Duodenal mucosa (tissue), 2 donors: Measurements from ENCODE around the gene CXorf49.
"Not testable (repeated sequence)": the region's sequence is repeated elsewhere in the genome, so short reads cannot be mapped to it uniquely, and the experiment has no call there.

Source experiments
- H3K27ac ChIP-seq: one replicate; pipeline ENCODE4 v1.7.0; 2013; ENCODE audit warnings: low read depth, low read length
- H3K27me3 ChIP-seq, 2 donors: one replicate each; pipeline ENCODE4 v1.7.0; 2013; ENCODE audit warnings: low read length in 2 of 2, control low read depth in 1 of 2; ENCODE audit not compliant: insufficient read depth in 2 of 2, control insufficient read depth in 1 of 2
- H3K36me3 ChIP-seq, 2 donors: one replicate each; pipeline ENCODE4 v1.7.0; 2013; ENCODE audit warnings: low read length in 2 of 2, control low read depth in 1 of 2; ENCODE audit not compliant: insufficient read depth in 2 of 2, control insufficient read depth in 1 of 2
- H3K4me1 ChIP-seq, 2 donors: one replicate each; pipeline ENCODE4 v1.7.0; 2013; ENCODE audit warnings: low read length in 2 of 2, control low read depth in 1 of 2; ENCODE audit not compliant: insufficient read depth in 2 of 2, control insufficient read depth in 1 of 2
- H3K4me3 ChIP-seq, 2 donors: one replicate each; pipeline ENCODE4 v1.7.0; 2013; ENCODE audit warnings: low read length in 2 of 2, low read depth in 1 of 2
- H3K9ac ChIP-seq, 2 donors: one replicate each; pipeline ENCODE4 v1.7.0; 2013; ENCODE audit warnings: low read length in 2 of 2, low read depth in 1 of 2
- H3K9me3 ChIP-seq, 2 donors: one replicate each; pipeline ENCODE4 v1.7.0; 2013; ENCODE audit warnings: low read length in 2 of 2, control low read depth in 1 of 2; ENCODE audit not compliant: control insufficient read depth in 1 of 2

The CXorf49 gene

GRCh38 chrX:71702853-71703252 is 15.2 kb downstream of the CXorf49 start:
- not testable (repeated sequence) for H3K9me3 ChIP-seq, H3K27me3 ChIP-seq, H3K4me3 ChIP-seq, H3K36me3 ChIP-seq, H3K27ac ChIP-seq, H3K9ac ChIP-seq, H3K4me1 ChIP-seq

DNA sequence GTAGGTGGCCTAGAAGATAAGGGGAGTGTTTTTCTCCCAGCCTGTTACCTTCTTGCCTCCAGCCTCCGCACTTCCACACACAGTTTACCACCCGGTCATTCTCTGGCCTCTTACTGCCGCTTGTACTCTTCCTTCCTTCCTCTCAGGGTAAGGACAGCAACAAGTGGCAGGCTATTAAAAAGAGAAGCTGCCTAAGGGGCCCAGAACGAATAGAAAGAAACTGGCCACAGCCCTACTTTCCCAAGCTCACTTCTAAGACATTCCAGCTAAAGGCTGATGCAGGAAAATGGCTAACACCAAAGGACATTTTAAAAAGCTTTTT is 19.1 kb downstream of the CXorf49 start:
- not testable (repeated sequence) for H3K27me3 ChIP-seq, H3K27ac ChIP-seq, H3K36me3 ChIP-seq, H3K4me1 ChIP-seq, H3K9me3 ChIP-seq, H3K9ac ChIP-seq, H3K4me3 ChIP-seq

GRCh38 chrX:71698299-71699022 is 19.6 kb downstream of the CXorf49 start:
- H3K4me3 ChIP-seq, H3K36me3 ChIP-seq, H3K9me3 ChIP-seq, H3K9ac ChIP-seq, H3K27me3 ChIP-seq, H3K4me1 ChIP-seq, H3K27ac ChIP-seq: not testable (repeated sequence)

DNA sequence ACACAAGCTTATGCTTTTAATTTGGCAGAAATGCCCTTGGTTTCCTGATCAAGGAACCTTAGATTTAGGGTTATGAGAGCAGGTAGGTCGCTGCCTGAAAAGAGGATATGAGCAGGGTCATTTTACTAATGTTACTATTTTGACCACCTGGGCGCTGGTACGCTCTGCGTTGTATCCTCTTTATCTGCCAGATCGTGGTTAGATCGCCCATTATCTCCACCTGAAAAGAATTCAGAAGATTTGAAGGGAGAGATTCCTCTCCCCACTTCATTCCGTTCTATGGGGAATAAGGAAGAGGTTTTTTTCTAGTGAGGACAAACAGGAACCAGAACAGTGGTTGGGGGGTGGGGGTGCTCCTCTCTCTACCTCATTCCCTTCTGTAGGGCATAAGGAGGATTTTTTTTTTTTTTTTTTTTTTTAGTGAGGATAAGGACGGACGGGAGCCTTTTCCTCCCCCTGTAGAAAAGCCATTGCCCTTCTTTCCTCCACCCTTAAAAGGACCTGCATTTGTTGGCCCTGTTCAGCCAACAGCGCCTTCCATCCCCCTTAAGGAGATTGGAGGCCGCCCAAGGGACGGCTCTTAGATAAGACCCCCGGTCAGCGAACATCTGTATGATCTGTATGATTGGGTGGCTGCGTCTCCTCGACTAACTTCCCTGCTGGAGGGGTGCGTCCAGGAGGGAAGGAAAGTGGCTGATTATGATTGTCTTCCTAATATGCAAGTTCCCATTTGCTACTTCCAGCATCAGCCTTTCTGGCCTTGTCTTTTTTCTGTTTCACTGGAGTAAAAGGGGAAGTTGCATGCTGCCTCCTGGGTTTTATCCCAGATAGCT is 20.4 kb downstream of the CXorf49 start:
- not testable (repeated sequence) for H3K4me3 ChIP-seq, H3K27me3 ChIP-seq, H3K36me3 ChIP-seq, H3K27ac ChIP-seq, H3K4me1 ChIP-seq, H3K9me3 ChIP-seq, H3K9ac ChIP-seq

- H3K36me3 ChIP-seq, H3K4me1 ChIP-seq, H3K9ac ChIP-seq, H3K27ac ChIP-seq, H3K27me3 ChIP-seq, H3K4me3 ChIP-seq, H3K9me3 ChIP-seq: not testable (repeated sequence)
Observed at GRCh38 chrX:71696641-71697465, 21.2 kb downstream of the CXorf49 start.

- no peaks in the 10 kb centered on the region for H3K9me3 ChIP-seq
- no peak overlapping the region for H3K9ac ChIP-seq
- H3K27me3 ChIP-seq: no peaks in the 10 kb centered on the region
- H3K27ac ChIP-seq: no peak overlapping the region
- H3K4me3 ChIP-seq: no peak overlapping the region
- no peaks in the 10 kb centered on the region for H3K4me1 ChIP-seq
- H3K36me3 ChIP-seq: no peaks in the 10 kb centered on the region
Observed at GRCh38 chrX:71679575-71680207, 38.4 kb downstream of the CXorf49 start.

- H3K4me1 ChIP-seq, H3K36me3 ChIP-seq, H3K9ac ChIP-seq, H3K27ac ChIP-seq, H3K4me3 ChIP-seq, H3K27me3 ChIP-seq, H3K9me3 ChIP-seq: not testable (repeated sequence)
Observed at GRCh38 chrX:71677195-71677594, 40.9 kb downstream of the CXorf49 start.

DNA sequence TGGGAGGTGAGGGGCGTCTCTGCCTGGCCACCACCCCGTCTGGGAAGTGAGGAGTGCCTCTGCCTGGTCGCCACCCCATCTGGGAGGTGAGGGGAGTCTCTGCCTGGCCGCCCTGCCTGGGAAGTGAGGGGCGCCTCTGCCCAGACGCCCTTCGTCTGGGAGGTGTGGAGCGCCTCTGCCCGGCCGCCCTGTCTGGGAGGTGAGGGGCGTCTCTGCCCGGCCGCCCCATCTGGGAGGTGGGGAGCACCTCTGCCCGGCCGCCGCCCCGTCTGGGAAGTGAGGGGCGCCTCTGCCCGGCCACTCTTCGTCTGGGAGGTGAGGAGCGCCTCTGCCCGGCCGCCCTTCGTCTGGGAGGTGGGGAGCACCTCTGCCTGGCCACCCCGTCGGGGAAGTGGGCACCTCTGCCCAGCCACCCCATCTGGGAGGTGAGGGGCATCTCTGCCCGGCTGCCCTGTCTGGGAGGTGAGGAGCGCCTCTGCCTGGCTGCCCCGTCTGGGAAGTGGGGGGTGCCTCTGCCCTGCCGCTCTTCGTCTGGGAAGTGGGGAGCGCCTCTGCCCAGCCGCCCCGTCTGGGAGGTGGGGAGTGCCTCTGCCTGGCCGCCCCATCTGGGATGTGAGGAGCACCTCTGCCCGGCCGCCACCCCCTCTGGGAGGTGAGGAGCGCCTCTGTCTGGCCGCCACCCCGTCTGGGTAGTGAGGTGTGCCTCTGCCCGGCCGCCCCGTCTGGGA is 41.9 kb downstream of the CXorf49 start:
- H3K27ac ChIP-seq, H3K4me1 ChIP-seq, H3K27me3 ChIP-seq, H3K9me3 ChIP-seq, H3K36me3 ChIP-seq, H3K4me3 ChIP-seq, H3K9ac ChIP-seq: not testable (repeated sequence)

- not testable (repeated sequence) for H3K4me1 ChIP-seq, H3K9ac ChIP-seq, H3K4me3 ChIP-seq, H3K27me3 ChIP-seq, H3K36me3 ChIP-seq, H3K9me3 ChIP-seq, H3K27ac ChIP-seq
Observed at GRCh38 chrX:71675636-71676035, 42.4 kb downstream of the CXorf49 start.
